GM19328 (cell line): ENCODE results near the gene DGKG.

Source experiments
- ATAC-seq: cut with Tn5 transposase; IDR thresholded peaks from one replicate; pipeline ENCODE4 v1.9.1; 2021; ENCODE audit warnings: mild to moderate bottlenecking, moderate library complexity; ENCODE audit not compliant: unreplicated experiment

Gene DGKG

GRCh38 chr3:186247821-186248814, 113.9 kb downstream of the DGKG start:
- no peak for ATAC-seq

DNA sequence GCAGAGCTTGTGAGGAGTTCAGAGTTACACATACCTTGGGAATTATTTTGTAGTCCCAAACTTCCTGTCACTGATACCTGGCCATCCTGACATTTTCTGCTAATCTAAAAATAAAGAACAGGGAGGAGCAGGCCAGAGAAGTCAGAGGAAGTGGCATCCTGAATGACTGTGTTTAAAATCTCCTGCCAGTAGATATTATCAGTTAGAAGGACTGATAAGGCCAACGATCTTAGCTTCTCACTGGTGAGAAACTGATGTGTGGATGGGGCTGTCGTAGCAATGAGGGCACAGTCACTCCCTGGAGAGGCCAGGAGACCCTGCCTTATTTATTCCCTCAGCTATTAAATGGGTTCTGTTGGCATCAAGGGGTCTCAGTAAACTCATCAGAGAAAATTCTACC, 115.1 kb downstream of the DGKG start:
- ATAC-seq = no peak

GRCh38 chr3:186244016-186244415, 118.0 kb downstream of the DGKG start:
- no peak for ATAC-seq

DNA sequence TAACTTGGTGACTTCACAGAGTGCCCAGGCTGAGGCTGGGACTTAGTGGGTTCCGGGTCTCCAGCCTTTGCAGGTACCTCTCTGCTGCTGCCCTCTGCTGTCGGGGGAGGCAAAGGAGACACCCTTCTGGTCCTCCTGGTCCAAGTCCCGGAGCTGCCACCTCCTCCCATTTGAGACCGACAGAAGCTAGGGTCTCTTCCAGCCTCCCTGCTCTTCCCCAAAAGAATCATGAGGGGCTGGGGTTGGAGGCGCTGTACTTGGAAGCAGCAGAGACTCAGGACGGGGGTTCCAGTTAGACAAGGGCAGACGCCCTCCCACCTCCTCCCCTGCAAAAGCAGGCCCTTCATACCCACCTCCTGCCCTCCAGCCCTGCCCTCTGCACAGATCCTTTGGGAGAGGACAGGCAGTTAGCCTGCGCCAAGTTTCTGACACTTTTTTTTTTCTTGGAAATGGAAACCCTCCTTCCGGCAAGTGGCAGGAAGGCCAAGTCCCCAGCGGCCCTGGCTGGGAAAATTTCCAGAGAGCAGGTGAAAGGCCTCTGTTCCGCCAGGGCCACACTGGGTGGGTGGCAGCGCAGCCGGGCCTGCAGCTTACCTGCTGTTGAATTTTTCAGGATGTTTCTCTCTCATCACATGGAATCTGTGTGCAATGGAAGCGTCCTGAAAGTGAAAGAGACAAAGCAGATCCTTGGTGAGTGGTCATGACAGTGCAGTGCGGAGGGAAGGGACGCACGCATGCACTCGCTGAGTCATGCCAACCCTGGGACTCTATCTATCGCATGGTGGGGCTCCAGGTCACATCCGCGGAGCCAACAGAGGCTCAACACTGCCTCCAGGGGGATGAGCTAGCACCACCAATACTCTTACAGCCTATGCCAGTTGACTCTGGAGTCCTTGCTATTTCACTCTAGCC, 119.9 kb downstream of the DGKG start:
- peak; percentile 55 for ATAC-seq

DNA sequence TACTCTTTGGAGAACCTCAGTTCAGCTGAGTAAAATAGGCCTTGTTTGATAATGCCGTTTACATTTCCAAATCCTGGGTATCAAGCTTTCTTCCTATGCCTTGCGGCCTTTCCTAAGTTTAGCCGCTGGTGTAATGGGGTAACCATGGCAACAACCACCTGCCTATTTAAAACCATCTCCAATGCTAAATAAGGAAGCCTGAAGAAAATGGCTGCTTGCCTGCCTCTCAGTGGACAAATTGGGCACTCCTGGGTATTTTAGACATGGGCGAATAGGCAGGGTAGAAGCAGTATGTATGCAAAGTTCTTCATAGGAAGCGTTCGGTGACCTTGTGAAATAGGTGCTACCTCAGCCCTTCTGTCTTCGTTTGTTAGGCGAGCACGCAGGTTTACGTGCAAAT, 122.7 kb downstream of the DGKG start:
- no peak for ATAC-seq

- ATAC-seq = no peak
Measured at GRCh38 chr3:186237915-186238314, 124.1 kb downstream of the DGKG start.

DNA sequence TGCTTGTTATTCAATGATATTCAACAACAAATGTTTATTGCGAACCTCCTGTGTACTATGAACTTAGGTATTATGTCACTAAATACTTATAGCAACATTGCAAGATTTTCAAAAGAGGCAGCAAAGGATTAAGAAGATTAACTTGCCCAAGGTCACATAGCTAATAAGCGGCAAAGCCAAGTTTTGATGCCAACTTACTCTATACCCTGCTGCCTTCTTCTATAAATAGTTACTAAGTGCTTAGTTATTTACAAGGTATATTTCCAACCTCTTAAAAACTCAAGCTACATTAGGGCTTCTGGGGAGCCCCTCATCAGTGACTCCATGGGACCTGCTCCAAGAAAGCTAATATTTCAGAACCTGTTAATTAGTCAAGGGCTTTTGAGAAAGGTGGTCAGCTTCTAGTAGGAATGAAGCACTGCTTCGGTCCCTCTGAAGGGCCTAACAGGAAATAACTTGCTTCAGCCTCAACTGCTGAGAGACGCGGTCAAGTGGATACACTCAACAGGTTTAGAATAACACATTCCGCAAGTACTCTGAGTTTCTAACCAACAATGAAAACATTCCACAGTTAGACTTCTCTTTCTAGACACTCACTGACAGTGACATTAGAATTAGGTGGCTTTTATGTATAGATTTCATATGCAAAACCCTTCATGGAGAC, 125.5 kb downstream of the DGKG start:
- no peak for ATAC-seq

DNA sequence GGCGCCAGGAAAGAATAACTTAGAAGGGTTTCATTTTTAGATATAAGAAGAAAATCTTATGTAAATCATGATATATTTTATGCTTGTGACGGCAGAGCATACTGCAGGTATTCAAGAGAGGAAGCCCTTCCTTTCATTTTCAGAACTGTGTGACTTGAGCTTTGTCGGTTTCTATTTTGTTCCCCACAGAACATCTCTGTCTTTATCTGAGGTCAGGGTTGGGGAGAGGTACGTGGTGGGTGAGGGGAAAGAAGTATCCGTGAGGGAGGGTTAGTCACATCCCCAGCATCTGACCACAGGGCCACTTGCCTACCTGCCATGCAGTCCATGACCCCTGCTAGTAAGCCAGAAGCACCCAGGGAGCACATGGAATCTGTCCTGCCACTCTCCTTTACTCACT, 126.5 kb downstream of the DGKG start:
- ATAC-seq = peak; percentile 74

GRCh38 chr3:186234152-186234551, 127.9 kb downstream of the DGKG start:
- ATAC-seq = no peak

DNA sequence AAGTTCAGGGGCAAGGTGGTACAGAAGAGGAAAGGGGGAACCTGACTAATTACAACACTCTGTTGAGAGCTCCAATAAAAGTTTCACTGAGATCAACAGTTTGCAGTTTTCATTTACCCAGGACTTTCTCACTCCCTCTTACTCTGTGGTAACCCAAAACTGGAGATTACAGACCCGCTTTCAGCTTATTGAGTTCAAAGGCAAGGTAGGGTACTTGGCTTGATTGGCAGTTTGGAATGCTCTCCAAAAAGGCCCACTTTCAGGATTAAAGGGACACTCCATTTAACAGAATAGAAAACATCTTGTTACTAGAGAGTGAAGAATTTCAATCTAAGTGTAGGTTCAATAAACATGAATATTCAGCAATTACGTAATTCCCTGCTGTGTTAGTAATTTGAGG, 135.6 kb downstream of the DGKG start:
- no peak for ATAC-seq

GRCh38 chr3:186225603-186226002, 136.4 kb downstream of the DGKG start:
- no peak for ATAC-seq

- no peak for ATAC-seq
Measured at GRCh38 chr3:186224041-186224610, 137.9 kb downstream of the DGKG start.

- no peak for ATAC-seq
Measured at GRCh38 chr3:186223476-186223875, 138.6 kb downstream of the DGKG start.

GRCh38 chr3:186221760-186222378, 140.2 kb downstream of the DGKG start:
- no peak for ATAC-seq

GRCh38 chr3:186220911-186221645, 141.0 kb downstream of the DGKG start:
- no peak for ATAC-seq

- no peak for ATAC-seq
Measured at GRCh38 chr3:186220365-186220764, 141.7 kb downstream of the DGKG start.

DNA sequence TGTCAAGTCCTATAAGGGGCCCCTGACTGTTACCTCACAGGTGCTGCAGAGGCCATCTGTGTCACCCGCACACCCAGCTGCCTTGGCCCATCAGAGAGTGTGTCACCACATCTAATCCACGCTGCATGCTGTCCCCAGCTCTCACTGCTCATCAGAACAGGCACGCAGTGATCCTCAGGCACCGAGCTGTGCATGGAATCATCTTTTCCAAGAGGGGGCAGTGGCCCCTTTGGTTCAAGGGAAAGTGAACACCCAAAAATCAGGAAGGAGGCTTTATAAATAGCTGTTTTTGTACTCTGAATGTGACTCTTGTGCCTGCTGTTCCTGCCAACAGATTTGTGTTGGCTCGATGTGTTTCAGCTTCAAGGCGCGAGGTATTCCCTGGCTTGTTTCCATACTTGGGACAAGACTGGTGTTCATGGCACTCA, 142.8 kb downstream of the DGKG start:
- no peak for ATAC-seq

GRCh38 chr3:186218421-186218820, 143.6 kb downstream of the DGKG start:
- no peak for ATAC-seq

DNA sequence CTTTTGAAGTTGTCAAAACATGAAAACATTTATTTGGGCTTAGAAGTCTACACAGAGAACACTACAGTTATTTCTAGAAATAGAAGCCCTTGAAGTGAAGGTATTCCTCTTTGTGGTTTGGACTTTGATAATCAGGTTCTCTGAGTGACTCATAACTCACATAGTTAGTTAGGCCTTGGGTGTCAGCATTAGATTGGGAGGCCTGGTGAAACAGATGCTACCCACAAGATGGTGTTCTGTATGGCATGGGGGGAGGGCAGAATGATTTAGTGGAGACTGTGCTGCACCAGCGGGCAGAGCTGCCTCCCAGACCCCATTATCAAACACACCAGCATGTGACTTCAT, 144.2 kb downstream of the DGKG start:
- ATAC-seq = peak; percentile 78
